LNCaP clone FGC (cell line): ENCODE results near the gene FBXO24.

Experiments used
- DNase-seq: peaks from one replicate; pipeline ENCODE4 v3.0.0-alpha.2; 2011; ENCODE audit warnings: low read depth
- H3K4me3 ChIP-seq: 2 replicates; pipeline ENCODE4 v1.5.1; 2011; ENCODE audit warnings: mild to moderate bottlenecking, low read depth, low read length, control low read depth
- TF ChIP-seq, protein P1 (sequence below): IDR thresholded peaks from 2 replicates; pipeline ENCODE4 v1.5.1; 2012; ENCODE audit warnings: mild to moderate bottlenecking; ENCODE audit not compliant: control insufficient read depth, insufficient read depth; ENCODE audit errors: extremely low read depth

The FBXO24 gene

DNA sequence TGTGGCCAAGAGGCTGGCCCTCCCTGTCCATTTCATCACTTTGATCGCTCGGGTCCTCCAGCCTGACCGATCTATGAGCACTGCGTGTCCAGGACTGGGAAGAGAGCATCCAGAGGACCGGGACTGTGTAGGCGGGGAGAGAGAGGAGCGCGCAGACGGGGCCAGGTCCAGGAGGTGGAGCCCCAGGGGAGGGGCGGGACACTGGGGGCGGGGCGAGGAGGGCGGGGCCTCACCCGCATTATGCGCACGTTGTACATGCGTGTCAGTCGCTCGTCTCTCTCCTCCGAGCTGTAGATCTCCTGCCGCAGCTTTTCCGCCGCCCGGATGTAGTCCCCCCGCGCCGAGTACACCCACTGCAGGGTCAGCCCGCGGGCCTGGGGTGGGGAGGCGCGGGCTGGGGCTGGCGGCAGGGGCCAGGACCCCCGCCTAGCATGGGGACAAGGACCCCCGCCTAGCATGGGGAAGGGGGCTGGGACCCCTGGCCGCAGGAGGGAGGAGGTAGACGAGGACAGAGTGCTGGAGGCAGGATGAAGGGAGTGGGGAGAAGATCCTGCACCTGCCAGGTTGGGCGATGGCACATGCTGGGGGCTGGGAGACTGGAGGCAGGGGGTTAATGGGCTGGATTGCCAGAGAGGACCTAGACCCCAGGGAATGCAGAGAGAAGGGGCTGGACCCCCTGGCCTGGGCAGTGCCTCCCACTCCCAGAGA lies 40.6 kb downstream of the FBXO24 start:
- DNase-seq: peak; percentile 53
- peak overlapping the region; percentile 70 for H3K4me3 ChIP-seq
- TF ChIP-seq, protein P1, sequence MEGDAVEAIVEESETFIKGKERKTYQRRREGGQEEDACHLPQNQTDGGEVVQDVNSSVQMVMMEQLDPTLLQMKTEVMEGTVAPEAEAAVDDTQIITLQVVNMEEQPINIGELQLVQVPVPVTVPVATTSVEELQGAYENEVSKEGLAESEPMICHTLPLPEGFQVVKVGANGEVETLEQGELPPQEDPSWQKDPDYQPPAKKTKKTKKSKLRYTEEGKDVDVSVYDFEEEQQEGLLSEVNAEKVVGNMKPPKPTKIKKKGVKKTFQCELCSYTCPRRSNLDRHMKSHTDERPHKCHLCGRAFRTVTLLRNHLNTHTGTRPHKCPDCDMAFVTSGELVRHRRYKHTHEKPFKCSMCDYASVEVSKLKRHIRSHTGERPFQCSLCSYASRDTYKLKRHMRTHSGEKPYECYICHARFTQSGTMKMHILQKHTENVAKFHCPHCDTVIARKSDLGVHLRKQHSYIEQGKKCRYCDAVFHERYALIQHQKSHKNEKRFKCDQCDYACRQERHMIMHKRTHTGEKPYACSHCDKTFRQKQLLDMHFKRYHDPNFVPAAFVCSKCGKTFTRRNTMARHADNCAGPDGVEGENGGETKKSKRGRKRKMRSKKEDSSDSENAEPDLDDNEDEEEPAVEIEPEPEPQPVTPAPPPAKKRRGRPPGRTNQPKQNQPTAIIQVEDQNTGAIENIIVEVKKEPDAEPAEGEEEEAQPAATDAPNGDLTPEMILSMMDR: no peak

DNA sequence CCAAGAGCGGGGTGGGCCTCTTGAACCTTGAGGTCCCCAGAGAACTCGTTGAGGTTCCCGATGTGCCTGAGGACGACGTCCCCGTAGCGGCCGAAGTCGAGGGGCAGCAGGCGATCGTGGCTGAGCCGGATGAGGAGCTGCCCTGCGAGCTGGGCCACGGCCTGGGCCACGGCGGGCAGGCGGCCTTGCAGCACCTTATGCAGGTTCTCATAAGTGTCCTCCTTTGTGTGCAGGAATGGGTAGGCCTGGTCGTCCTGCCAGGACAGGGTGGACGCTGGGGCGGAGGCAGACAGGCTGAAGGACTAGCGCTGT lies 41.1 kb downstream of the FBXO24 start:
- peak overlapping the region; percentile 70 for H3K4me3 ChIP-seq
- no peak for DNase-seq
- TF ChIP-seq, protein P1: no peak

DNA sequence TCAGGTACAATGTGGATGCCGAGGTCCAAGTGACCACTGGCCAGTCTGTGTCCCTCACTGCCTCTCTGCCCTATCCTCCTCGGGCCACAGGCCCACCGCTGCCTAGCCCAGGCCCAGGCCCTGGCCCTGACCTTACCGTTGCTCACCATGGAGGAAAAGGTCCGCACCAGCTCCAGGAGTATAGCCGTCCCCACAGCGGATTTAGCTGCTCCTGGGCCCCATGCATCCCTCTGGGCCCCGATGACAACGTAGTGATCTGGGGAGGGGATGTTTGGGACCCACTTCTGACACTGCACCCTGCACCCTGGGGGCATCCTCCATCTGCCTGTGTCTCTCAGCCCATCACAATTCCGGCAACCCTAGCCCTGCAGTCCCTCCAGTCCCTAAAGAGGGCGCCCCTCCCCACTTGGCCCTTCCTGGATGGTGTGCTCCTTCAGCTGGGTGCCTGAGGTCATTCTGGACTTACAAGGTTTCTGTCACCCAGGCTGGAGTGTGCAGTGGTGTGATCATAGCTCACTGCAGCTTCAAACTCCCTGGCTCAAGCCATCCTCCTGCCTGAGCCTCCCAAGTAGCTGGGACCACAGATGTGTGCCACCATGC lies 43.1 kb downstream of the FBXO24 start:
- no peak overlapping the region for H3K4me3 ChIP-seq
- DNase-seq: no peak
- TF ChIP-seq, protein P1: 0 out of 2 replicates have a peak, but pooled peaks have one; percentile 4

DNA sequence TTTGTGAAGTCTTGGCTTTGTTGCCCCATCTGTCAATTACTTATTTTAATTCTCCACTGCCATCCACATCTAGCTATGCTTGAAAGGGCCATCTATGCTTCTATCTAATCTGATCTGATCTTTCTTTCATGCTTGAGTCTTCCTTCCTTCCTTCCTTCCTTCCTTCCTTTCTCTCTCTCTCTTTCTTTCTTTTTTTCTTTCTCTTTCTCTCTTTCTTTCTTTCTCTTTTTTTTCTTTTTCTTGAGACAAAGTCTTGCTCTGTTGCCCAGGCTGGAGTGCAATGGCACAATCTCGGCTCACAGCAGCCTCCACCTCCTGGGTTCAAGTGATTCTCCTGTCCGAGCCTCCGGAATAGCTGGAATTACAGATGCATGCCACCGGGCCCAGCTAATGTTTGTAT lies 43.9 kb downstream of the FBXO24 start:
- TF ChIP-seq, protein P1: no peak
- no peak overlapping the region for H3K4me3 ChIP-seq
- no peak for DNase-seq

DNA sequence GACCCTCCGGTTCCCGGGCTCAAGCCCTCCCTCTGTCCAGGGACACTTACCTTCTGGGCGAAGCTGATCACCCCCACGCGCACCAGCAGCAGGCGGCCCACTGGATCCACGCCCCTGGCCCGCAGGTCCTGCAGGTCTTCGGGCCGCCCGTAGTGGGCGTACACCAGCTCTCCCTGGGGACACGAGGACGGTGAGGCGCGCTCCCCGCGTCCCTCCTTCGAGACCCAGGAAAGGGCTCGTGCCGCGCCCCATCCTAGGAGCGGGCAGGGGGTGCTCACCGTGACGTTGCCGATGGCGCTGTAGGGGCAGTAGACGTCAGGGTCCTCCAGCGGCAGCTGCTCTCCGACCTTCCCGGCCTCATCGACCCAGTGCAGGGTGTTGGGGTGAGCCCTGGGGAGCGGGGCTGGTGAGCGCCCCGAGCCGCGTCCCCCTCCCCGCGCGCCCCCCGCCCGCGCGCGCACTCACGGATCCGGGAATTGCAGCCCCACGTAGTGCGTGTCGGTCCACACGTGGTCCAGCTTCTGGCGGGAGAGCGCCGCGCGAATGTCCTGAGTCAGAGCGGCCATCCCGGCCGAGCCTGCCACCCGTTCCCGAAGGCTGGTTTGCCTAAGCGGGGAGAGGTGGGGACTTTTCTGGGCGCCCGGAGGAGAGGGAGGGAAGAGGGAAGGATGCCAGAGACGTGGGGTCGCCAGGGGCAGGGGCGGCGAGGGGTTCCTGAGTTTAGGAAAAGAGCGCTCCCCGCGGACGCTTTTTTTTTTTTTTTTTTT lies 47.0 kb downstream of the FBXO24 start:
- no peak for DNase-seq
- TF ChIP-seq, protein P1: peak; percentile 22; the same call in 1 of the 2 replicates
- H3K4me3 ChIP-seq: peak overlapping the region; percentile 42

DNA sequence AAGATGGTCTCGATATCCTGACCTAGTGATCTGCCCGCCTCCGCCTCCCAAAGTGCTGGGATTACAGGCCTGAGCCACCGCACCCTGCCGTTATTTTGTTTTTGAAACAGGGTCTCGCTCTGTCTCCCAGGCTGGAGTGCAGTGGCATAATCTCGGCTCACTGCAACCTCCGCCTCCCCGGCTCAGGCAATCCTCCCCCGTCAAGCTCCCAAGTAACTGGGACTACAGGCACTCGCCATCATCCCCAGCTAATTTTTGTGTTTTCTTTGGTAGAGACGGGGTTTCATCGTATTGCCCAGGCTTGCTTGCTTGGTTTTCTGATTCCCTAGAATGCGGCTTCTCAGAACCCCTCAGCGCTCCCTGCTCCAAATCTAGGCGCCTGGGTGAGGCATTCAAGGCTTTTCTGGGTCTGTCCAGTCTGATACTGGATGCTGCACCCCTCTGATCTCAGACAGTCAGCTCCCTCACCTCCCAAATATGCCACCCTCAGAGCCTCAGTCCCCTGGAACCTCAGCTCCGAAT lies 53.9 kb downstream of the FBXO24 start:
- no peak for DNase-seq
- TF ChIP-seq, protein P1: no peak
- H3K4me3 ChIP-seq: no peak overlapping the region
